Stimulated activated CD8-positive, alpha-beta memory T cell treated with anti-CD3 and anti-CD28 coated beads, Interleukin-7, amount 100 ng/mL, for 4 hours (primary cell): Measurements from ENCODE around the gene KCNIP3.
"Not testable (repeated sequence)": the region's sequence is repeated elsewhere in the genome, so short reads cannot be mapped to it uniquely, and the experiment has no call there.

ENCODE experiments used
- DNase-seq, 2 donors: peaks; one replicate each; pipeline ENCODE4 v3.0.0-alpha.2; 2020; ENCODE audit warnings: low read depth in 2 of 2

Gene KCNIP3

DNA sequence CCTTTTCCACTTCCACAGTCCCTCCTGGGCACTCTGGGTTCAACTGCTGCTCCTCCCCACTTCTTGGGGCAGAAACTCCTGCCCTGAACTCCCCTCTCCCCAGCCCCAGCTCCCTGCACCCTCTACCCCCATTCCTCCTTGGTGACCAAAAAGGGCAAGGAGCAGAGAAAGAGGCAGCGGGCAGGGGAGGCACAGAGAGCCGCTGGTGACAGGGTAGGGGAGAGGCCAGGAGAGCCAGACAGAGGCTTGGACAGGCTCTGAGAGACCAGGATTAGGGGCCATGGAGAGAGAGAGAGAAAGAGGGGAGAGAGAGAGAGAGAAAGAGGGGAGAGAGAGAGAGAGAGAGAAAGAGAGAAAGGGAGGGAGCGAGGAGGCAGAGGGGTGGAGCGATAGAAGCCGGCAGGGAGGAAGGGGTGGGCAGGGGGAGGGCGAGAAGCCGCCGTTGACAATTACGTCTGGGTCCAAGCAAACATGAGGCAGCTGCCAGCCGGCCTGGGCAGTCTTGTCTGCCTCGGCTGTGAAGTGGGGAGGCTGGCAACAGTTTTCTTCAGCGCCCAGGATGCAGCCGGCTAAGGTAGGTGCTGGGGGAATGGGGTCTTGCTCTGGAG lies at the start of gene KCNIP3:
TSS of gene KCNIP3 (plus strand) at position 468 of the 608 bp plus-strand sequence. CDS start at position 560, 92 bp downstream.
- no peak for DNase-seq

DNA sequence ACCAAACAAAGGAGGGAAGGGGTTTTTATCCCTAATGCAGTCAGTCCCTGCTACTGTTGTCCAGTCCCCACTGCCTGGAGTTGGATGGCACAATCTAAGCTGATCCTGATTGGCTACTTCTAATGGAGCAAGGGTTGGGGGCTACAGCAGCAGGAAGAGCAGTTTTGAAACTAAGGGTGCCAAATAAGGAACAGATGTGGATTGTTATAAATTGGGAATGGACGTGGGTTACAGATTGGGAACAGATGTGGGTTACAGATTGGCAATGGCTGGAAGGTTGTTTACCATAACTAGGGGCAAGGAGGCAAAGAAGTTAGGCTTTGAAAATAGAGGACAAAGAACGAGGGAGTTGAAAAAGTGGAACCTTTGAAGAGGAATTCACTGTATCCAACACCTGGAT lies 38.9 kb upstream of the KCNIP3 start:
- no peak for DNase-seq

DNA sequence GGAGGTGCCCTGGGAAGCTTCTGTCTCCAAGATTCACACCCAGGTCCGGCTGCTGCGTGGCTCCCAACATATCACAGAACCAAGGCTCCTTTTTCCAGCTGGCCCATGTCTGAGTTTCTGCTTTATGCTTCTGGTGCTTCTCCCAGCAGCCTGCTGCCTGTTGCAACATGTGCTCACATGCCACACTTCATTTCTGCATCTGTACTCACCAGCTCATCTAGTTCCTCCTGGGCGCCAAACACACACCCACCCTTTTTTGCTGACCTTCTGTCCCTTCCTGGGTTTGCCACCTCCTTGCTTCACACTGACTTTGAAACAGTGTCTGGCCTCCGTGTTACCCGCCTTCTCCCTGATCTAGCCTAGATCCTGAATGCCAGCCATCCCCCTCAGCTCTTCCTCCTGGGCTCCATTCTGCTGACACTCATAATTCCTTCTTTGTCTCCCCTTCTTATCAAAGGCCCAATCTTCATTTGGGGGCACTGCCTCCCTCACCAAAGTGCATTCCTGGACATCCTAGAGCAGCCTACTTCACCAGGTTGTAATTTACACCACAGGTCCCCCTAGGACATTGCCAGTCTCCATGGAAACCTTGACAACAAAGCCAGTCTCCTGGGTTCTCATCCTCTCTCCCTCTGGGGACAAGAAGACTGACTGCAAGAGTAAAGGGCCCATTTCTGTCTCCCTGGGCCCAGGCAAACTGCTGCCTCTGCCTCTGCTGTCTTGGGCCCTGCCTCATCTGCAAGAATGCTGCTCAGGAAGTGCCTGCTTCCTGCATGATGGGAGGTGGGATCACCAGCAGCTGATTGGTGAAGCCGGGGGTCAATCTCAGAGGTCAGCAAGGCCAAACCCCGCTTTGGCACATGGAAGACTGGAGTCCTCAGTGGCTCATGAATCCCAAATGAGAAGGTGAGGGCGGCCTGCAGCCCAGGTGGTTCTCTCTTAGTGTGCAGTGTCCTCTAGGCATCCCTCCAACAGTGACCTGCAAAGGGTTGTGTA lies 36.8 kb upstream of the KCNIP3 start:
- no peak for DNase-seq

DNA sequence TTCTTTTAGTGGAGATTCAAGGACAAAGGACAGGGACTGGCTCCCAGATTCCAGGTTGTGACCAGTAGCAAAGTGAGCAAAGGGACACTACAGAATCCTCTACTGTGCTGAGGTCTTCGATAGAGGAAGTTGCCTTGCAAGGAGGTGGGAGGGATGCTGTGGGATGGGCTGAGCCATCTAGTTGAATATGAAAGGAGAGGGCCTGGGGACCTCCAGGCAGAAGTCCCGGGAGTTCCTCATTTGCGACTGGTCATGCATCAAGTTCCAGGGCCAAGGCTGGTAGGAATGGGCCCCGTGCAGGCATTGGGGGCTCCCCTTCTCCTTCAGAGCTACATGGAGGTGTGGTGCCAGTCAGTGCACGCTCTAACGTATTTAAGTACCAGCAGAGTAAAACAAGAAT lies 35.5 kb upstream of the KCNIP3 start:
- no peak for DNase-seq

DNA sequence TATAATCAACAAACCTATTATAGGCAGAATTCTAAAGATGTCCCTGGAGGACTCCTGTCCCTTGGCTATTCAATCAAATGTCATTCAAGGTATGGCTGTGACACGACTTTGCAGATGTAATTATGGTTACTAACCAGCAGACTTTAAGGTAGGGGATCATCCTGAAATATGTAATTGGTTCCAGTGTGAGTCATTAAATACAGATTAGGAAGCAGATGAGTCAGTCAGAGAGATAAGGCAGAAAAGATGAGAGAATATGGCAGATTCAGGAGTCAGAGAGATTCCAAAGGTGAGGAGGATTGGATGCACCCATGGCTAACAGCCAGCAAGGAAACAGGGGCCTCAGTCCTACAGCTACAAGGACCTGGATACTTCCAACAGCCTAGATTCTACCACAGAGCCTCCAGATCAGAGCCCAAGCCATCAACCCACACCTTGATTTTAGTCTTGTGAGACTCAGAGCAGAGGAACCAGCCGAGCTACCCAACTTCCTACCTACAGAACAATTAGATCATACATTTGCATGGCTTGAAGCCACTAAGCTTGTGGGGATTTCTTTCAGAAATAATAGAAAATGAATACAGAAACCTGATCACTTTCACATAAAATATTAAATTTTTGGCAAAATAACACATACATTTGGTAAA lies 34.1 kb upstream of the KCNIP3 start:
- DNase-seq, result no peak

DNA sequence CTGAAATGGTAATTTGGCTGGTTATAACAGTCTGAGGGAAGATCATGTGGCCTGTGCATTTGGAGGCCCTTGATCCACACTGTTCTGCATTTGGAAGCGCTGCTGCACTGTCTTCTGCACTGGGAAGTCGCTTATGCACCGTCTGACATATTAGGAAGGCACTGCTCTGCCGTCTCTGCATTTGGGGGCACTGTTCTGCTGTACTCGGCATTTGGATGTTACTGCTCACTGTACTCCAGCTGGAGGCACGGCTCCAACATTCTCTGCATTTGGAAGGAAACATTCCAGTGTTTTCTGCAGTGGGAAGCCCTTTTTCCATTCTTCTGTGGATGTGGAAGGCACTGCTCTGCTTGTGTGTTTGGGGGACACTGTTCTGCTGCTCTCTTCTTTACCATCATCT lies 32.5 kb upstream of the KCNIP3 start:
- DNase-seq, result no peak

DNA sequence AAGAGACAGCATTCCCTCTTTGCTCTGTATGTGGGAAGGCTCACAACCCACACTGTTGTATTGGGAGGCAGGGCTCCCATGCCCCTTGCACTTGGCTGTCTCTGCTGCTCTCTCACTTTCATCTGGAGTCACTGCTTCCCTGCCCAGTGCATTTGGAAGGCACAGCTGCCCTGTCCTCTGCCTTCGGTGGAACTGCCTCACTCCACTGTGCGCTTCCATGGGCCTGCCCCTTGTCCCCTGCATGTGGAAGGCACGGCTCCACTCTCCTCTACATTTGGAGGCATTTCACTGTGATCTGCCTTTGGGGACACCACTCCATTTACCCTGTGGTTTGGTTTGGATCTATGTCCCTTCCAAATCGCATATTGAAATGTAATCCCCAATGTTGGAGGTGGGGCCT lies 32.0 kb upstream of the KCNIP3 start:
- no peak for DNase-seq

DNA sequence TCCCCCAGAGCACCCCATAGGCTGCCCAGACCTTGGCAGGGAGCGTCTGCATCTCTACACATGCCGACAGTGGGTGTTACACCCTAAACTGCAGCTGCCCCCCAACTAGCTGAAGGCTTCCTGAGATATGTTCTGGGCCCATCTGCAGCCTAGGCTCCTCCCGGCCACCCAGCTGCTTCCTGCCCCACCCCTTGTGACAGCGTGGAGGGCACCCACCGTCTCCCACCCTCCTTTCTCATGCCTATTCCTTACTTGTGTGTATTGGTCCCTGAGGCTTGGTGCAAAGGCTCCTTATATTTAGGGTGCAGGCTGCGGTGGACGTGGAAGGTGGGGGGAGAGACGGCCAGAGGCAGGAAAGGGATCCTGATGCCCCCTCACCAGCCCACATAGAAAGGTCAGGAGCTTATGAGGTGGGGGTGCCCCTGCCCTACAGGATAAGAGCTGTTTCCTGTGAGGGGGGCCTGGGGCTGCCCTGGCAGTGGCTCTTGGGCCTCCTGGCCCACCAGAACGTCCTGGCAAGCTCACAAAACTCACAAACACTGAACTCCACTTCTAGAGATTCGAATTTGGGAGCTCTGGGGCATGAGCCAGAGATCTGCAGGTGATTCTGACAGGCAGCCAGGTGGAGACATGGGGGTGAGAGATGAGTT lies 30.2 kb upstream of the KCNIP3 start:
- DNase-seq, result no peak

DNA sequence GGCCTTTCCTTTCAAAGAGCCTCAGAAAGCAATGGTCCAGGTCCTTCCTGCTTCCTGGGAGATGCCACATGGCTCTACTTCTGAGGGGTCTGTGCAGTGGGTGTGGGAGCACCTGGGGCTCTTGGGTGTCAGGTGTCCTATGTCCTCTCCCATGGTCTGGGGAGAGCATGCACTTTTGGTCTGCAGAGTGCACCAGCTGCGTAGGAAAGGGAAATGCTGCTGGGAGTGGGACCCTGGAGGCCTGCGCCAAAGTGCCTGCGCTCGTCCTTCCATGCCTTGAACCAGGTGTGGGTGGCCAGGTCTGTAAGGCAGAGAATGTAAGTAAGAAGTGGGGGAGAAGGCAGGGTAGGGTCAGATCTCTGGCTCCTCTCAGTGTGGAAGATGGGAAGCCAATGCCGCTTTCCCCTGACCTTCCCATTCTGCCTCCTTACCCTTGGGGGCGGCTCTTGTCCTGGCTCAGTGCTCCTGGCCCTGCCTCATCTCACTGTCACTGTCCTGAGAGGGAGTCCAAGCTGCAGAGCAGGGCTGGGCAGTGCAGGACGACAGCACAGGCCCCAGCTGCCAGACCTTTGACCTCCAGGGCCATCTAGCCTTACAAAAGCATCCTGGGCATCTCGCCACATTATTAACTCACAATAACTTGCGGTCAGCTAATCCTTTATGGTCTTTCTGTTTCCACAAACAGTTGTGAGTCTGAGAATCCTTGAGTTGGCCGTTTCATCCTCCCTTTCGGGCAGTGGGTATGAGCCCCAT lies 29.5 kb upstream of the KCNIP3 start:
- no peak for DNase-seq

DNA sequence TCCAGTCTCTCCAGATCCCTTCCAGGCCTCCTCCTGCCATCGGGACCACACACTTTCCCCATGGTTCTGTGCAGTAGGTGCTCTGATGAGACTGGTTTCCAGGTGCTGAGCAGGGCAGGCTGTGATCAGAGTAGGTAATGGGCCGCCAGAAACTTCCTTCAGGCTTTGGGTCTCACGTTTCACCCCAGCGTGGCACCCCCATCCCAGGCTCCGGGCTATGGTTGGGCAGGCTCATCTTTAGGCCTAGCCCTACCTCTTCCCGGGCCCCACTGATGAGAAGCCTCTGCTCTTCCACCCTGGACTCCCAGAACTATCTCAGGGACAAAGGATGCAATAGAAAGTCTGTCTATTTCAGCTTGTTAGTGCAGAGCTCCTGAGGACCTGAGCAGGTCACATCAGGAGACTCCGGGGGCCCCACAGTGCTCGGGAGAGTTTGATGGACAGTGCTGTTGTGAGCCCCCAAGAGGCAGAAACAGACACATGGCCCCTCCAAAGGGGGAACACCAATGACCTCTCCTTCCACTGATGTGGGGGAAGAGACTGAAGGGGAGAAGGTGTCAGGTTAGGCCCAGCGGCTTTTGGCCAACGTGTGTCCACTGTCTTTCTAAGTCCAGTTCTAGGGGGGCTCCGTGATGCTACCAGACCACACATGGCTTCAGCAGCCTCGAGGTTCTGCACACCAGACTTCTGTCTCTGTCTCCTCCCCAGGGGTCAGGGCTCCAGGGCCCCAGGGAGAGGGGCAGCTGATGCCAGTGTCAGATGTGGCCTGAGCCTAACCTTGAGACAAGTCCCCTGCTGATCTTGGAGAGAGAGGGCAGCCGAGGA lies 28.7 kb upstream of the KCNIP3 start:
- DNase-seq, result no peak

DNA sequence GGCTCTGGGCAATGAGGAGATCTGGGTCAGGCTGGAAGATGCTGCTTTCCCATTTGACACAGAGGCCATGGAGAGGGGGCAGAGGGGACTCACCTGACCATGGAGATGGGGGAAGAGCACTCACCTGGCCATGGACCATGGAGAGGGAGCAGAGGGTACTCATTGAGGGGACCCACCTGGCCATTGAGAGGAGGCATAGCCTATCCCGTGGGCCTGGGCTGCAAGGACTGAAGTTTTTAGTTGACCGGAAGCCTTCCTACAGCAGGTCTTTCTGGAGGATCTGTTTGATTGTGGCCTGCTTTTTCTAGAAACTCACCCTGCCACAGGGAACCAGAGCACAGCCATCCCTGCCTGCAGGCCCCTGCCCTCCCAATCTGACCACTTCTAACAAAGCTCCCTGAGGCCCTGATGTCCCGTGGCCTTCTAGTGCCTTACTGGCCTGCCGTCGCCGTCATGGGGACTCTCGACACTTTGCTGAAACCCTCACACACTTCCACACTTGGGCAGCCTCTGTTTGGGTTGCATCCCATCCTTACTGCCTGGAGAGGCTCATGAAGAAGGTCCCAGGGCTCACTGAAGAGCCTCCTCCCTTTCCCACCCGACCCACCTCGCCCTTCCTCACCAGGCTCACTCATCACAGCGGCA lies 28.0 kb upstream of the KCNIP3 start:
- no peak for DNase-seq

DNA sequence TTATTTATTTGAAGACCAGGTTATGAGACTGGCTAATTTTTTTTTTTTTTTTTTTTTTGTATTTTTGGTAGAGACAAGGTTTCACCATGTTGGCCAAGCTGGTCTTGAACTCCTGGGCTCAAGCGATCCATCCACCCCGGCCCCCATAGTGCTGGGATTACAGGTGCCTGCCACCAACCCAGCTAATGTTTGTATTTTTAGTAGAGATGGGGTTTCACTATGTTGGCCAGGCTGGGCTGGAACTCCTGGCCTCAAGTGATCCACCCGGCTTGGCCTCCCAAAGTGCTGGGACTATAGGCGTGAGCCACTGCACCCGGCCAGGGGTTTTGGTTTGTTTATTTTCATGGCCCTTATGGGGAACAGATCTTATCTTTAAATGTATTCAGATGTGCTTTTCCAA lies 27.4 kb upstream of the KCNIP3 start:
- not testable (repeated sequence) for DNase-seq

DNA sequence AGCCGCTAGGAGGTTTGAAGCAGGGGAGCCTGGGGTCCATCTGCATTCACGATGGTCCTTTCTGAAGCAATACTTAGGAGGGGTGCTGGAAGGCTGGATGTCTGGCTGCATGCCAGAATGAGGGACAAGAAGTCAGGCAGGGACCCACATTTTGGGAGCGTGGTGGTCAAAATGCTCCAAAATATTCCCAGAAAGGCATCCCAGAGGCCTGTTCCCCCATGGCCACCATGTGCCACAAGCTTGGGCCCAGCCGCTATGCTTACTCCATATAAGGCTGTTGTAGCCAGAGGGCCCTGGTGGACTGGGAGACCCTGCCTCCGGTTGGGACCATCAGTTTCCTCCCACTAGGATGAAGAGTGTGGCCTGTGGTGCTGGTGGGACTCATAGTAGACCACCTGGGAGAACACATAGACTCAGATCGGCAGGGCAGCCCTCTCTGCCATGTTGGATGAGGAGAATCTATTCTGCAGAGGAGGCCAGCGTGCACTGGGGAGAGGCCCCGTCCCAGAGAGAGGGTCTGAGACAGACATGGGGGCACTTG lies 26.5 kb upstream of the KCNIP3 start:
- no peak for DNase-seq

DNA sequence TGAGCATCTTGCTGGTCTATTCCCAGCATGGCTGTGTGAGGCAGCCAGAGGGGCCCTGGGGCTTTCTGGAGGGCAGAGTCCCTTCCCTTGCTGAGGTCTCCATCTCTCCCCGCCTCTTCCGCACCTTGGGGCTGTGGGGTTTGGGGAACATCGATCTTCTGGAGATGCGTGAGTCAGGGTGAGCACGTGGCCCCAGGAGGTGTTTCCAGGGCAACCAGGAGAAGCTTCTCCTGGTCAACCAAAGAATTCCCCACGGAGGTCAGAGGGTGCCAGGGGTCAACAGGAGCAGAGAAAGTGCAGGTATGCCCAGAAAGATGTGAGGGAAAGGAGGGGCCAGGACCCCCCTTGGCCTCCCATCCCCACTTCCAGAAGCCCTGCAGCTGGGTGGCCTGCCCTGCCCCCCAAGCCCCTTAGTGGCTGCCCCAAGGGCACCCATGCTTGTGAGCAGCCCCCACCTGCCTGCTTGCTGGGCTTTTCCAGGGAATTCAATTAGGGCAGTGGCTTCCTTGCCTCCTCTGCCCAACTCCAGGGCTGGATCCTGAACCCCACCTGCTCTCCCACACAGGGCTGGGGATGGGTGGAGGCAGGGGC lies 25.7 kb upstream of the KCNIP3 start:
- DNase-seq, result no peak

DNA sequence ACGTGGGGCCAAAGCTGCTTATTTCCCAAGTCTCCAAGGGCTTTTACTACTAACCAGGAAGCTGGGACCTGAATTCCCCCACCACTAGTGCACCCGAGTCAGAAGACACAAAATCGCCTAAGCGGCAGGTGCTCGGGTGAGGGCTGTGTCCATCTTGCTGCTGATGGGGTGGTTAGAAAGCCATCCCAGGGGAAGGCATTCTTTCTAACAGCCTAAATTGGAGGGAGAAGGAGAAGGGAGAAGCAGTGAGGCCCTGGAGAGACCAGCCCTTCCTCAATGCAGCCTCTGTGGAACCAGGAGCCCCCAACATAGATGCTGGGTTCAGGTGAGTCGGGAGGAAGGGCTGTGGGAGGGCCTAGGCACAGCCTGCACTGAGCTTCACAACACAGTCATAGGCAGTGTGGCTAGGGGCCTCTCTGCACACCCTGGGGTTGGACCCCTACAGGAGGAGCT lies 24.8 kb upstream of the KCNIP3 start:
- DNase-seq, result no peak

DNA sequence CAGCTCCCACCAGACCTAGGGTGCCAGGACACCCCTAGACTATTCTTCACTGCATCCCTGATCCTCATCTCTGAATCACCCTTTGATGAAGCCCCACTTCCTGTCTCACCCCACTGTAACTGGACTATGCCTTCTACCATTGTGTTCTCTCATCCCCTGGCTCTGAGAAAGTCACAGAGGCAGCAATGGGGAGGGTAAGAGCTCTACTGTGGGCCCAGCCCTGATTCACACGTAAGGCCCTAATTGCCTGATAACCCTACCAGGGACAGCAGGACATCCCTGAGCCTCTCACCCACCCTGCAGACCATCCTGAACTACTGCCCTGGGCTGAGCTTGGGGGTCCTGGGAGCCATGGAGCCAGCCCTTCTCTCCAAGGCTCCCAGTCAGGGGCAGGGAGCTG lies 24.4 kb upstream of the KCNIP3 start:
- no peak for DNase-seq

DNA sequence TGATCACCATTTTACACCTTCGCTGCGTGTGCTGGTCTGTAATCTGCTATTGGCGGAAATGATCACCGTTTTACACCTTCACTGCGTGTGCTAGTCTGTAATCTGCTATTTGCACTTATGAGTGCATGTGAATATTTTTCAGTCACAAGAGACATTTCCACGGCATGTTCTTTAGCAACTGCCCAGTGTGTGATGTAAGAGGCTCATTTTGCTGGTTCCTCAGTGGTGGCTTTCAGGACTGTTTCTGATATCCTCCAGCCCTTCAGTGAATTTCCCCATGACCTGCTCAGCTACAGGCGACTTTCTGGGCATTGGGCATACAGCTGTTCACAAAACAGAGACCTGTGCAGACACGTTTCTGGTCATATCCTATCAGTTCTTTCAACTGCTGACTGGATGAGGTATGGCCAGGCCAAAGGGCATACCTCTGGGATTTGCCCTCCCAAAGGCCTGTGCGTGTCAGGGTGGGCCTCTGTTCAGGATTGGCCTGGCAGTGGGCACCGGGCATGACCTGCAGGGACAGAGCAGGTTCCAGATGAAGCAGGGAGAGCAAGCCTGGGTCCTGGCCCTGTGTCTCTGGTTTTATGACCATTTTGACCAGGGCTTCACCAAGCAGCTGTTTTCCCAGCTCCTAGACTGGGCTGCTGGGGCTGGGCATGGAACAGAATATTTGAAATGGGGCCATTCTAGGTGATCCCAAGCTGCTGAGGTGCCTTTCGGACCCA lies 23.4 kb upstream of the KCNIP3 start:
- DNase-seq, result no peak

DNA sequence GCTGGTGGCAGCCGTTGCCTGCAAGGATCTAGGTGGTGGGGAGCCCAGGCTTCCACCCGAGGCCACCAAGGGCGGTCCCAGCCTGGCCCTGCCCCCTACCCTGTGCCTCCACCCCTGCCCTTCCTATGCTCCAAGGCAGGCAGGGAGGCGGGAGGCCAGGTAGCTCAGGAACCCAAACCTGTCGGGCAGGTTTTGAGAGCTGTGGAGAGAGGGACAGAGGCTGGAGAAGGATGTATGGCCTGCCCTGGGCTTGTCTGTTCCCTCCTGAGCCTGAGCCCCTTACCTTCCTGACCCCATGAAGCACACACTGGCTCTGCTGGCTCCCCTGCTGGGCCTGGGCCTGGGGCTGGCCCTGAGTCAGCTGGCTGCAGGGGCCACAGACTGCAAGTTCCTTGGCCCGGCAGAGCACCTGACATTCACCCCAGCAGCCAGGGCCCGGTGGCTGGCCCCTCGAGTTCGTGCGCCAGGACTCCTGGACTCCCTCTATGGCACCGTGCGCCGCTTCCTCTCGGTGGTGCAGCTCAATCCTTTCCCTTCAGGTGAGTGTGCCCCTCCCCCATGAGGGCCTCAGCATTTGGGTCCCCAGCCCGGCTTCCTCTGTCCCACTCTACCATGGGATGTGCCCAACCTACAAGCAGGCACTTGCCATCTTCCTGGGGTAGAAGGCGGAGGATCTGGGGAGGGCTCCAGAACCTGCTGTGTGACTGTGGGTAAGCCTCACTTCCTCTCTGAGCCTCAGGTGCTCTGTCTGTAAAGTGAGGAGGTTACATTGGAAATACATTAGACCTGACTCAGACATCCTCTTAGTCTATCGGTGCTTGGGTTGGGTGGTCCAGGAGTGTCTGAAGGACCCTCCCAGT lies 22.6 kb upstream of the KCNIP3 start, which contains the start of gene PROM2:
TSS of gene PROM2 (plus strand) at position 159 of the 860 bp plus-strand sequence. CDS start at position 296, 137 bp downstream.
- no peak for DNase-seq
